HG02588 (cell line): ENCODE data around the gene KAT6B.
"Not testable (repeated sequence)": the region's sequence is repeated elsewhere in the genome, so short reads cannot be mapped to it uniquely, and the experiment has no call there.

Experiments used
- ATAC-seq: cut with Tn5 transposase; IDR thresholded peaks from one replicate; pipeline ENCODE4 v1.9.1; 2021; ENCODE audit warnings: mild to moderate bottlenecking, moderate library complexity; ENCODE audit not compliant: unreplicated experiment

The KAT6B gene

GRCh38 chr10:74826142-74827044 is at the start of gene KAT6B:
TSS of gene KAT6B (plus strand) at chr10:74826600. CDS start at chr10:74842858, 16,258 bp downstream.
- peak; percentile 85 for ATAC-seq

GRCh38 chr10:74778436-74779094 is 47.8 kb upstream of the KAT6B start:
- ATAC-seq = no peak

- ATAC-seq = not testable (repeated sequence)
These were observed 44.5 kb upstream of the KAT6B start for GRCh38 chr10:74781870-74782269.

- no peak for ATAC-seq
These were observed 41.9 kb upstream of the KAT6B start for GRCh38 chr10:74784462-74784861.

GRCh38 chr10:74786126-74786525 is 40.3 kb upstream of the KAT6B start:
- ATAC-seq = no peak

- no peak for ATAC-seq
These were observed 38.9 kb upstream of the KAT6B start for GRCh38 chr10:74787457-74787856.

GRCh38 chr10:74791979-74792378 is 34.4 kb upstream of the KAT6B start:
- not testable (repeated sequence) for ATAC-seq

- ATAC-seq = no peak
These were observed 33.7 kb upstream of the KAT6B start for GRCh38 chr10:74792726-74793125.

- ATAC-seq = not testable (repeated sequence)
These were observed 33.2 kb upstream of the KAT6B start for GRCh38 chr10:74793240-74793639.

- ATAC-seq = no peak
These were observed 31.9 kb upstream of the KAT6B start for GRCh38 chr10:74794531-74794930.

GRCh38 chr10:74797550-74797949 is 28.9 kb upstream of the KAT6B start:
- ATAC-seq = no peak

- no peak for ATAC-seq
These were observed 26.6 kb upstream of the KAT6B start for GRCh38 chr10:74799721-74800221.

GRCh38 chr10:74801447-74801846 is 25.0 kb upstream of the KAT6B start:
- ATAC-seq = no peak

- ATAC-seq = no peak
These were observed 17.9 kb upstream of the KAT6B start for GRCh38 chr10:74808501-74808900.

- ATAC-seq = no peak
These were observed 16.3 kb upstream of the KAT6B start for GRCh38 chr10:74810087-74810486.

GRCh38 chr10:74813381-74814259 is 12.8 kb upstream of the KAT6B start:
- no peak for ATAC-seq

- ATAC-seq = no peak
These were observed 11.6 kb upstream of the KAT6B start for GRCh38 chr10:74814797-74815196.

GRCh38 chr10:74816824-74817498 is 9.4 kb upstream of the KAT6B start:
- no peak for ATAC-seq

GRCh38 chr10:74821501-74821900 is 4.9 kb upstream of the KAT6B start:
- no peak for ATAC-seq

GRCh38 chr10:74822101-74822500 is 4.3 kb upstream of the KAT6B start:
- no peak for ATAC-seq
